IMR-90 (cell line): Measurements from ENCODE around the gene OR6J1.

Source experiments
- BHLHE40 ChIP-seq: fragments of 150-350 bp; IDR thresholded peaks from 2 replicates; pipeline ENCODE4 v1.6.1; 2016; ENCODE audit warnings: mild to moderate bottlenecking, low read depth, low read length
- CEBPB ChIP-seq: IDR thresholded peaks from 2 replicates; pipeline ENCODE4 v1.6.1; 2012; ENCODE audit warnings: low read depth, low read length, improper control_type of control experiment
- CHD1 ChIP-seq: IDR thresholded peaks from 2 replicates; pipeline ENCODE4 v1.6.1; 2012; ENCODE audit warnings: low read depth, low read length, improper control_type of control experiment
- FOS ChIP-seq: fragments of 150-350 bp; IDR thresholded peaks from 2 replicates; pipeline ENCODE4 v1.6.1; 2016; ENCODE audit warnings: low read depth, low read length
- MAFK ChIP-seq: IDR thresholded peaks from 2 replicates; pipeline ENCODE4 v1.6.1; 2012; ENCODE audit warnings: low read depth, low read length, improper control_type of control experiment
- MAZ ChIP-seq: IDR thresholded peaks from 2 replicates; pipeline ENCODE4 v1.6.1; 2012; ENCODE audit warnings: low read depth, mild to moderate bottlenecking, low read length, improper control_type of control experiment, moderate library complexity, borderline replicate concordance
- MXI1 ChIP-seq: IDR thresholded peaks from 2 replicates; pipeline ENCODE4 v1.6.1; 2012; ENCODE audit warnings: low read depth, mild to moderate bottlenecking, low read length, moderate library complexity, borderline replicate concordance
- POLR2A ChIP-seq: IDR thresholded peaks from 2 replicates; pipeline ENCODE4 v1.6.1; 2012; ENCODE audit warnings: mild to moderate bottlenecking, low read depth, low read length
- RAD21 ChIP-seq: IDR thresholded peaks from 2 replicates; pipeline ENCODE4 v1.6.1; 2012; ENCODE audit warnings: low read length, improper control_type of control experiment
- RFX5 ChIP-seq: IDR thresholded peaks from 2 replicates; pipeline ENCODE4 v1.8.0; 2012; ENCODE audit warnings: low read depth, mild to moderate bottlenecking, low read length, moderate library complexity
- SMC3 ChIP-seq: fragments of 150-350 bp; IDR thresholded peaks from 2 replicates; pipeline ENCODE4 v1.6.1; 2016; ENCODE audit warnings: low read depth, mild to moderate bottlenecking, antibody characterized with exemption, low read length, moderate library complexity
- TF ChIP-seq, protein P1 (sequence below): conservative IDR thresholded peaks from 2 replicates; pipeline ENCODE4 v1.5.1; 2012; ENCODE audit warnings: mild to moderate bottlenecking, low read depth, low read length, improper control_type of control experiment
- TF ChIP-seq, protein P2 (sequence below): fragments of 150-350 bp; IDR thresholded peaks from 2 replicates; pipeline ENCODE4 v1.6.1; 2016; ENCODE audit warnings: low read depth, mild to moderate bottlenecking, low read length, moderate library complexity, borderline replicate concordance
- TF ChIP-seq, protein P3 (sequence below): fragments of 150-350 bp; IDR thresholded peaks from 2 replicates; pipeline ENCODE4 v1.6.1; 2017; ENCODE audit warnings: mild to moderate bottlenecking, antibody characterized with exemption, low read length, low read depth

DNA sequence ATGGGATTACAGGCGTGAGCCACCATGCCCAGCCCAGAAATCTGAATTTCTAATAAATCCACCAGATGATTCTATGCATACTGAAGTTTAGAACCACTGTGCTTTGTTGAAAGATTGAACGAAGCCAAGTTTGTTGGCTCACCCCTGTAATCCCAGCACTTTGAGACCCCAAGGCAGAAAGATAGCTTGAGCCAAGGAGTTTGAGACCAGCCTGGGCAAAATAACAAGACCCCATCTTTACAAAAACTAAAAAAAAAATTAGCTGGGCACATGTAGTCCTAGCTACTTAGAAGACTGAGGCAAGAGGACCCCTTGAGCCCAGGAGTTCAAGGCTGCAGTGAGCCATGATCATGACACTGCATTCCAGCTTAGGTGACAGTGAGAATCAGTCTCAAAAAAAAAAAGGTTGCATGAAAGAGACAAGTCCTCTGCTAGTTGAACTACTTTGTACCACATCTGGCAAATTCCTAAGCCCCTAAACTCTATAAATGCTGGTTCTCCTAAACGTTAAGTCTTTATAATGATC lies 47.7 kb downstream of the OR6J1 start:
- TF ChIP-seq, protein P1, sequence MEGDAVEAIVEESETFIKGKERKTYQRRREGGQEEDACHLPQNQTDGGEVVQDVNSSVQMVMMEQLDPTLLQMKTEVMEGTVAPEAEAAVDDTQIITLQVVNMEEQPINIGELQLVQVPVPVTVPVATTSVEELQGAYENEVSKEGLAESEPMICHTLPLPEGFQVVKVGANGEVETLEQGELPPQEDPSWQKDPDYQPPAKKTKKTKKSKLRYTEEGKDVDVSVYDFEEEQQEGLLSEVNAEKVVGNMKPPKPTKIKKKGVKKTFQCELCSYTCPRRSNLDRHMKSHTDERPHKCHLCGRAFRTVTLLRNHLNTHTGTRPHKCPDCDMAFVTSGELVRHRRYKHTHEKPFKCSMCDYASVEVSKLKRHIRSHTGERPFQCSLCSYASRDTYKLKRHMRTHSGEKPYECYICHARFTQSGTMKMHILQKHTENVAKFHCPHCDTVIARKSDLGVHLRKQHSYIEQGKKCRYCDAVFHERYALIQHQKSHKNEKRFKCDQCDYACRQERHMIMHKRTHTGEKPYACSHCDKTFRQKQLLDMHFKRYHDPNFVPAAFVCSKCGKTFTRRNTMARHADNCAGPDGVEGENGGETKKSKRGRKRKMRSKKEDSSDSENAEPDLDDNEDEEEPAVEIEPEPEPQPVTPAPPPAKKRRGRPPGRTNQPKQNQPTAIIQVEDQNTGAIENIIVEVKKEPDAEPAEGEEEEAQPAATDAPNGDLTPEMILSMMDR, result no peak
- TF ChIP-seq POLR2A (no peak), MAFK (no peak), RFX5 (no peak), CEBPB (no peak), MAZ (no peak), MXI1 (no peak), CHD1 (no peak), SMC3 (no peak), RAD21 (no peak), BHLHE40 (no peak), FOS (no peak)
- TF ChIP-seq, protein P2, sequence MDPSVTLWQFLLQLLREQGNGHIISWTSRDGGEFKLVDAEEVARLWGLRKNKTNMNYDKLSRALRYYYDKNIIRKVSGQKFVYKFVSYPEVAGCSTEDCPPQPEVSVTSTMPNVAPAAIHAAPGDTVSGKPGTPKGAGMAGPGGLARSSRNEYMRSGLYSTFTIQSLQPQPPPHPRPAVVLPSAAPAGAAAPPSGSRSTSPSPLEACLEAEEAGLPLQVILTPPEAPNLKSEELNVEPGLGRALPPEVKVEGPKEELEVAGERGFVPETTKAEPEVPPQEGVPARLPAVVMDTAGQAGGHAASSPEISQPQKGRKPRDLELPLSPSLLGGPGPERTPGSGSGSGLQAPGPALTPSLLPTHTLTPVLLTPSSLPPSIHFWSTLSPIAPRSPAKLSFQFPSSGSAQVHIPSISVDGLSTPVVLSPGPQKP, result no peak
- TF ChIP-seq, protein P3, sequence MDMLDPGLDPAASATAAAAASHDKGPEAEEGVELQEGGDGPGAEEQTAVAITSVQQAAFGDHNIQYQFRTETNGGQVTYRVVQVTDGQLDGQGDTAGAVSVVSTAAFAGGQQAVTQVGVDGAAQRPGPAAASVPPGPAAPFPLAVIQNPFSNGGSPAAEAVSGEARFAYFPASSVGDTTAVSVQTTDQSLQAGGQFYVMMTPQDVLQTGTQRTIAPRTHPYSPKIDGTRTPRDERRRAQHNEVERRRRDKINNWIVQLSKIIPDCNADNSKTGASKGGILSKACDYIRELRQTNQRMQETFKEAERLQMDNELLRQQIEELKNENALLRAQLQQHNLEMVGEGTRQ, result no peak
